Pancreas (tissue), 10 donors: ENCODE data around the gene INSR. TPM values are rescaled to one million over a fixed set of nuclear protein-coding genes. Genes with fewer than 3 reads are reported as not detected.

Experiments used
- ATAC-seq, 4 donors: fragments of 200-7000 bp; cut with Tn5 transposase; one replicate each; pipeline versions ENCODE4 v1.8.0 to v1.9.1; 2020; ENCODE audit warnings: mild to moderate bottlenecking in 4 of 4, moderate library complexity in 4 of 4
- DNase-seq, 6 donors: peaks; one replicate each; pipeline ENCODE4 v3.0.0-alpha.2; 2020
- FAIRE-seq: peaks from 2 replicates; lab custom pipeline; 2012; peaks lifted over from hg19 to GRCh38; lab: Jason Lieb, UNC
- H3K27ac ChIP-seq, 4 donors: fragments of 200-600 bp; sonication (generic); 1 replicate in 3 of 4; 2 replicates in 1 of 4; pipeline versions ENCODE4 v1.5.0 to v1.8.0; 2020
- H3K27me3 ChIP-seq, 4 donors: fragments of 200-600 bp; one replicate each; pipeline ENCODE4 v1.8.0; 2021
- H3K36me3 ChIP-seq, 3 donors: fragments of 200-600 bp; sonication (generic) in 1 of 3; one replicate each; pipeline versions ENCODE4 v1.5.0 to v1.8.0; 2020 to 2021
- H3K4me1 ChIP-seq, 3 donors: fragments of 200-600 bp; one replicate each; pipeline ENCODE4 v1.8.0; 2021
- H3K4me3 ChIP-seq, 4 donors: fragments of 200-600 bp; sonication (generic) in 2 of 4; one replicate each; pipeline versions ENCODE4 v1.5.0 to v1.8.0; 2020 to 2021
- H3K9me3 ChIP-seq, 4 donors: fragments of 200-600 bp; one replicate each; pipeline ENCODE4 v1.8.0; 2021
- CTCF ChIP-seq, 4 donors: fragments of 200-600 bp; sonication (generic) in 3 of 4; IDR thresholded peaks; one replicate each; pipeline versions ENCODE4 v1.5.0 to v1.8.0; 2021; ENCODE audit warnings: antibody characterized with exemption in 4 of 4
- WGBS, 2 donors: extraction: QIAGEN DNeasy Blood & Tissue Kit; methylation state at CpG; one replicate each; pipeline ENCODE4 v1.1.7; 2013; 5-methylcytosine and 5-hydroxymethylcytosine counted together
- intact Hi-C, 3 donors: fragments of 100-400 bp; cut with DNase I; formaldehyde crosslinking; loops; one replicate each; pipeline versions ENCODE4 v1.11.1 to v1.14.2; 2022
- polyA plus RNA-seq, 2 donors: library from polyadenylated mRNA; stranded (reverse); fragments of 200-250 nt; gene quantifications; one replicate each; pipeline ENCODE4 v1.2.3, GENCODE V29; 2013
- total RNA-seq, 6 donors: library from RNA; stranded (reverse); fragmentation: NEBNext Ultra II Directional in 4 of 6; extraction: Animal tissue kit (Norgen Biotek cat#: 25700) in 4 of 6; gene quantifications; one replicate each; pipeline versions ENCODE4 v1.2.1 to v1.2.4, GENCODE V29; 2021 to 2023
- donor health status: healthy with polysubstance abuse.
- donor health status: DM: no; HTN: no; CAD: no; lungs with moderate emphysema.
- donor health status: DM: no; HTN: no; CAD: no.
- donor health status: control.
- donor health status: control.
- donor health status: Bipolar disorder and iron deficiency.
- donor health status: DM: yes; HTN: yes; CAD: no.
- donor health status: DM: no; HTN: no; CAD: no.
- donor health status: DM: no; HTN: no; CAD: no.
- donor health status: DM: yes; HTN: yes; CAD: no.

Gene INSR
- total and polyA plus RNA-seq, 8 donors, result 45.1 to 205 (median 120) TPM

GRCh38 chr19:7120499-7120898 lies 173.7 kb downstream of the INSR start:
- TF ChIP-seq CTCF (IDR thresholded peaks at IDR 0.05), result no peak
- Histone ChIP-seq H3K27ac (no peak overlapping the region), H3K4me3 (no peak overlapping the region), H3K9me3 (no peaks in the 10 kb centered on the region), H3K4me1 (no peaks in the 10 kb centered on the region), H3K27me3 (no peaks in the 10 kb centered on the region), H3K36me3 (peaks cover 0 to 76% (median 42%) of the 10 kb centered on the region in 3 donors)
- DNase-seq, result no peak
- ATAC-seq, result no peak
- 95 to 96% methylated on average over 10 of the region's 10 CpGs for WGBS, 2 donors
- FAIRE-seq, result no peak
- intact Hi-C loops, result no loop called here

- H3K4me1 ChIP-seq, result no peaks in the 10 kb centered on the region
- WGBS, 2 donors, result 80 to 87% methylated on average over 14 of the region's 14 CpGs
- no peak for DNase-seq
- H3K9me3 ChIP-seq, result no peaks in the 10 kb centered on the region
- peaks cover 0 to 74% (median 36%) of the 10 kb centered on the region in 3 donors for H3K36me3 ChIP-seq
- no peak overlapping the region for H3K4me3 ChIP-seq
- H3K27ac ChIP-seq, result no peak overlapping the region
- no peak for FAIRE-seq
- intact Hi-C loops, result no loop called here
- no peak for ATAC-seq
- no peaks in the 10 kb centered on the region for H3K27me3 ChIP-seq
- TF ChIP-seq CTCF (IDR thresholded peaks at IDR 0.05), result no peak
Observed at GRCh38 chr19:7119582-7119981, 174.6 kb downstream of the INSR start.

- ATAC-seq, result peak in 1 of 4 donors; percentile 22
- Histone ChIP-seq H3K36me3 (peaks cover 0 to 58% (median 28%) of the 10 kb centered on the region in 3 donors), H3K4me3 (no peak overlapping the region), H3K27me3 (no peaks in the 10 kb centered on the region), H3K9me3 (no peaks in the 10 kb centered on the region), H3K27ac (no peak overlapping the region), H3K4me1 (no peaks in the 10 kb centered on the region)
- WGBS, 2 donors, result 89 to 92% methylated on average over 11 of the region's 11 CpGs
- intact Hi-C loops, result no loop called here
- FAIRE-seq, result no peak
- DNase-seq, result no peak
- no peak for TF ChIP-seq CTCF (IDR thresholded peaks at IDR 0.05)
Observed at GRCh38 chr19:7117248-7117647, 177.0 kb downstream of the INSR start.

- no peaks in the 10 kb centered on the region for H3K27me3 ChIP-seq
- peaks cover 0 to 42% (median 14%) of the 10 kb centered on the region in 3 donors for H3K36me3 ChIP-seq
- no peak overlapping the region for H3K27ac ChIP-seq
- DNase-seq (no peak), FAIRE-seq (no peak), ATAC-seq (peak in 1 of 4 donors; percentile 24)
- no peaks in the 10 kb centered on the region for H3K9me3 ChIP-seq
- 65 to 82% methylated on average over 6 of the region's 6 CpGs for WGBS, 2 donors
- intact Hi-C loops, result no loop called here
- no peak for TF ChIP-seq CTCF (IDR thresholded peaks at IDR 0.05)
- H3K4me1 ChIP-seq, result no peaks in the 10 kb centered on the region
- H3K4me3 ChIP-seq, result no peak overlapping the region
Observed at GRCh38 chr19:7115721-7116120, 178.5 kb downstream of the INSR start.

- Histone ChIP-seq H3K27me3 (no peaks in the 10 kb centered on the region), H3K4me1 (no peaks in the 10 kb centered on the region), H3K36me3 (peaks cover 0 to 26% (median 5%) of the 10 kb centered on the region in 3 donors), H3K4me3 (no peak overlapping the region), H3K27ac (no peak overlapping the region), H3K9me3 (no peaks in the 10 kb centered on the region)
- FAIRE-seq (no peak), DNase-seq (no peak), ATAC-seq (no peak)
- intact Hi-C loops, result no loop called here
- no peak for TF ChIP-seq CTCF (IDR thresholded peaks at IDR 0.05)
- WGBS, 2 donors, result 87 to 91% methylated on average over 1 of the region's 1 CpG
Observed at GRCh38 chr19:7113233-7113632, 181.0 kb downstream of the INSR start.
